ENCODE results near the gene CDCA5.

DNA sequence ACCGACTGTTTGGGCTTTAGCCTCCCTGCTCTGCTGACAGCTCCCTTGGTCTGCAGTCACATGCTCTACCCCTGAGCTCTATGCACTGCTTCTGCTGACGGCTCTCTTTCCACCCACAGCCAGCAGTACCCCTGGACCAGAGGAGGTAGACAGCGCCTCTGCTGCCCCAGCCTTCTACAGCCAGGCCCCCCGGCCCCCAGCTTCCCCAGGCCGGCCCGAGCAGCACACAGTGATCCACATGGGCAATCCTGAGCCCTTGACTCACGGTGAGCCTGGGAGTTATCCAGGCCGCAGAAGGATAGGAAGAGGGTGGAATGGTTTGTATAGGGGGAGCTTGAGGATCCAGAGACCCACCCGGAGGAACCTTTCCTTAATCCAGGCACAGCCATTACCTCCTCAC, 3.0 kb upstream of the CDCA5 start:
- TF ChIP-seq PAX5 (IDR thresholded peaks at IDR 0.05; ENCODE audit: insufficient read depth, low read length, severe bottlenecking) (no peak), TAF1 (IDR thresholded peaks at IDR 0.05; ENCODE audit: low read depth, low read length) (no peak), POLR2A (IDR thresholded peaks at IDR 0.05; ENCODE audit: low read depth, low read length) (no peak), POLR2AphosphoS5 (IDR thresholded peaks at IDR 0.05; ENCODE audit: low read depth, low read length) (no peak), SPI1 (IDR thresholded peaks at IDR 0.05; ENCODE audit: low read depth, low read length) (no peak), POU2F2 (IDR thresholded peaks at IDR 0.05; ENCODE audit: low read depth, low read length) (no peak)

All from GM12891 (cell line).